Iris pigment epithelial cell (primary cell): Measurements from ENCODE around the gene FAM120C.
A peak's percentile ranks its signal among the peaks of the same experiment; 100 is the strongest.

Source experiments
- DNase-seq: peaks from one replicate; pipeline ENCODE4 v3.0.0-alpha.2; 2011; ENCODE audit warnings: low read depth

The FAM120C gene

GRCh38 chrX:54043056-54043455, 140.0 kb downstream of the FAM120C start:
- no peak for DNase-seq

- peak; percentile 67 for DNase-seq
Measured at GRCh38 chrX:54042609-54043021, 140.4 kb downstream of the FAM120C start.

GRCh38 chrX:54030329-54030728, 152.7 kb downstream of the FAM120C start:
- DNase-seq = no peak

DNA sequence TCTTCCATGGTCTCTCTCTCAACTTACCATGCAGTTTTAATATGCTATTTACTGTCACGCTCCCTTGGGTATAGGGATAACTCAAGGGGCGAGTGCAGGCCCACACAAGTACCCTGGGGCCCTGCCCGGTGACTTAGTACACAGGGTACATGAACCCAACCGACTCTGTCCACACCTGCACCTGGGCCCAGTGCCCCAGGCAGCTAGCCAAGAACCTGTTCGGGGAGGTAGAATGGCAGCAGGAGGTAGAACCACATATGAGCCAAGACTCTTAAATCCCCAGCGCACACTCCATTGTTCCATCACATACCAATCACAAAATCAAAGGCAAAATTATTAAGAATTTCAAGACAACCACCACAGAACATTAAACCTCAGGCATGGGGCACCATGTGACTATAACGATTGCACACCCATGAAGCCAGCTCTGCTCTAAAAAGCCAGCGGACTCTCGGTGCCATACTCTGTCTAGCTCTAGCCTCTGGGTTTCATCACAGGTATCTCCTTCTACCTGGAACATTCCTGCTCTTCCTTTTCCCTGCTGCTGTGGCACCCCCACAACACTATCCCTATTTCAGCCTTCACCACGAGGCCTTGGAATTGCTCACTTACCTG, 153.4 kb downstream of the FAM120C start:
- no peak for DNase-seq

GRCh38 chrX:54024350-54024749, 158.7 kb downstream of the FAM120C start:
- no peak for DNase-seq
